ENCODE data around the gene ACTN1.

GRCh38 chr14:68946489-68946822, 32.6 kb downstream of the ACTN1 start:
- TF ChIP-seq CTCF (IDR thresholded peaks at IDR 0.05) (no peak), POLR2A (IDR thresholded peaks at IDR 0.05) (no peak)

All from esophagus squamous epithelium (tissue), 4 donors.